NCI-H2029 treated with DMSO at 0.1 percent for 48 hours (cell line): ENCODE measurements around the gene CYP2J2.
"Not testable (repeated sequence)": the region's sequence is repeated elsewhere in the genome, so short reads cannot be mapped to it uniquely, and the experiment has no call there.

Experiments used
- DNase-seq: peaks from one replicate; lab custom pipeline; 2025; lab: John Stamatoyannopoulos, UW

CYP2J2 gene

GRCh38 chr1:59866462-59866861 is 60.1 kb downstream of the CYP2J2 start:
- no peak for DNase-seq

- DNase-seq, result no peak
These were observed 68.8 kb downstream of the CYP2J2 start for GRCh38 chr1:59857679-59858354.

- peak; percentile 84 for DNase-seq
These were observed 69.7 kb downstream of the CYP2J2 start for GRCh38 chr1:59856725-59857338.

GRCh38 chr1:59855297-59855696 is 71.3 kb downstream of the CYP2J2 start:
- DNase-seq, result not testable (repeated sequence)

- no peak for DNase-seq
These were observed 74.5 kb downstream of the CYP2J2 start for GRCh38 chr1:59852117-59852516.

- DNase-seq, result no peak
These were observed 79.7 kb downstream of the CYP2J2 start for GRCh38 chr1:59846895-59847282.

GRCh38 chr1:59846209-59846894 is 80.2 kb downstream of the CYP2J2 start:
- no peak for DNase-seq

- no peak for DNase-seq
These were observed 81.5 kb downstream of the CYP2J2 start for GRCh38 chr1:59845091-59845490.
